Measurements from ENCODE around the gene KLK1. TPM values are rescaled to one million over a fixed set of nuclear protein-coding genes. Genes with fewer than 3 reads are reported as not detected.
"Not testable (repeated sequence)": the region's sequence is repeated elsewhere in the genome, so short reads cannot be mapped to it uniquely, and the experiment has no call there.

Gene KLK1
- total and polyA plus RNA-seq, 2 of the 13 experiments (the other 11 are each of a cell fraction or from before 2014, with no cell fraction given): not detected

DNA sequence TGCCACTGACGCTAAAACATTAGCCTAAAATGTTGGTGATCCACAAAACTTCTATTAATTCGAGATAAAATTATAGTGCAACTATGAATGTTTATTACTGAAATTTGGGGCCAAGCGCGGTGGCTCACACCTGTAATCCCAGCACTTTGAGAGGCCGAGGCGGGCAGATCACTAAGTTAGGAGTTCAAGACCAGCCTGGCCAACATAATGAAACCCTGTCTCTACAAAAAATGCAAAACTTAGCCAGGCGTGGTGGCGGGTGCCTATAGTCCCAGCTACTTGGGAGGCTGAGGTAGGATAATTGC is 39.8 kb downstream of the KLK1 start:
- H2AFZ ChIP-seq (ENCODE audit: low read length); H3K4me3 ChIP-seq (replicated peaks in 1 of 3; ENCODE audit: insufficient read depth in 1 of 3, low read depth in 2 of 3, low read length in 3 of 3); BruUV-seq (replicated peaks); ATAC-seq; H3K4me2 ChIP-seq (ENCODE audit: low read depth, low read length); FAIRE-seq; H3K4me1 ChIP-seq (ENCODE audit: insufficient read depth, low read length); H3K79me2 ChIP-seq (ENCODE audit: insufficient read depth, low read length); DNase-seq (ENCODE audit: low spot score); H3K9me3 ChIP-seq (ENCODE audit: low read length); H3K27ac ChIP-seq (ENCODE audit: extremely low read length, insufficient read depth, low read length); H4K20me1 ChIP-seq (ENCODE audit: insufficient read depth, low read length); POLR2A ChIA-PET; H3K9ac ChIP-seq (ENCODE audit: insufficient read depth, low read depth, low read length); H3K36me3 ChIP-seq (replicated peaks in 1 of 2; ENCODE audit: control insufficient read depth in 1 of 2, insufficient read depth in 2 of 2, low read length in 2 of 2): not testable (repeated sequence)
- intact Hi-C loops (cut with micrococcal nuclease; ENCODE audit: unreplicated experiment): loop anchor here (5.0 kb wide), 1 partner anchor 61 kb away; the partner anchor contains the start of gene CLEC11A
- CTCF ChIA-PET (ENCODE audit: low intra/inter-chr PET ratio, low total read pairs): interaction anchor here (1.2 to 1.9 kb wide), 7 partner anchors 59 to 519 kb away, joined by 3 to 14 read pairs (median 5); no protein-coding TSS in a partner anchor
- 45% methylated on average over 8 of the region's 8 CpGs for WGBS (ENCODE audit: low lambda C conversion rate)
- in situ Hi-C loops (cut with HindIII; ENCODE audit: extremely low pct_ligation_motif_present, low pct_unique_long_range_greater_than_20kb): loop anchor here (10.0 to 25.0 kb wide), 3 partner anchors 179 to 421 kb away; partner anchors contain the start of gene NAPSA
- peaks cover 0 to 18% of the 10 kb centered on the region in 2 experiments; a peak in 3 of 5 replicates for H3K27me3 ChIP-seq (ENCODE audit: control insufficient read depth in 1 of 2, insufficient read depth in 2 of 2, low read length in 2 of 2)

DNA sequence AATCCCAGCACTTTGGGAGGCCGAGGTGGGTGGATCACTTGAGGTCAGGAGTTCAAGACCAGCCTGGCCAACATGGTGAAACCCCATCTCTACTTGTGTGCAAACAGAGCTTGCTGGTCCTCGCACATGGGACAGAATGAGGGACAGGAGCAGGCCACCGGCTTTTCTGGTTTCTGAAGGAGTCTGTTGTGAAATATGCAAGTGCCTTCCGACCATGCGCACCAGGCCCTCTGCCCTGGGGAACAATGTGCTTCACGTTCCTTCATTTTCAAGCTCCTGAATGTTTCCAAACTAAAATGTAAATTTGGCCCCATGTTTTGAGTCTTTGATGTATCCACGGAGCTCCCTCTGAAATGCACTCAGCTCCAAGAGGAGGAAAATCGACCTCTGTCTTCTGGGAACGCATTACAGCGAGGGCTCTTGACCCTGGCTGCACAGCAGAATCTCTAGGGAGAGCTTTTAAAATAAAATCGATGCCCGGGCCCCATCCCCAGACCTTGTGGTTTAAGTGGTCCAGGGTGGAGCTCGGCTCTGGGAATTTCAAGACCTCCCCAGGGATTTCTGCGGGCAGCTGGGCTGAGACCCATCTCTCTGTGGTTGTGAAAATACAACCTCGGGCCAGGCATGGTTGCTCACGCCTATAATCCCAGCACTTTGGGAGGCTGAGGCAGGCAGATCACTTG is 42.7 kb downstream of the KLK1 start:
- FAIRE-seq (no peak), DNase-seq (ENCODE audit: low spot score) (no peak), ATAC-seq (no peak)
- H3K4me1 ChIP-seq (ENCODE audit: insufficient read depth, low read length): 0 out of 2 replicates have a peak, but pooled peaks cover 6% of the 10 kb centered on the region
- H3K9me3 ChIP-seq (ENCODE audit: low read length): no peaks in the 10 kb centered on the region
- no peaks in the 10 kb centered on the region for H3K79me2 ChIP-seq (ENCODE audit: insufficient read depth, low read length)
- no peak overlapping the region for H3K4me3 ChIP-seq (replicated peaks in 1 of 3; ENCODE audit: insufficient read depth in 1 of 3, low read depth in 2 of 3, low read length in 3 of 3)
- 18% methylated on average over 8 of the region's 16 CpGs for WGBS (ENCODE audit: low lambda C conversion rate)
- ChIA-PET POLR2A (interaction anchor here (0.6 kb wide), 1 partner anchor 508 kb away, joined by 3 read pairs; no protein-coding TSS in a partner anchor), CTCF (ENCODE audit: low intra/inter-chr PET ratio, low total read pairs) (no interaction called here)
- no peak overlapping the region for H3K9ac ChIP-seq (ENCODE audit: insufficient read depth, low read depth, low read length)
- intact Hi-C loops (cut with micrococcal nuclease; ENCODE audit: unreplicated experiment) (loop anchor here (5.0 kb wide), 1 partner anchor 59 kb away; the partner anchor contains the start of gene CLEC11A), in situ Hi-C loops (cut with HindIII; ENCODE audit: extremely low pct_ligation_motif_present, low pct_unique_long_range_greater_than_20kb) (loop anchor here (10.0 to 25.0 kb wide), 3 partner anchors 176 to 419 kb away; partner anchors contain the start of gene NAPSA)
- H2AFZ ChIP-seq (ENCODE audit: low read length): no peak overlapping the region
- no peak overlapping the region for H3K4me2 ChIP-seq (ENCODE audit: low read depth, low read length)
- no peaks in the 10 kb centered on the region for H4K20me1 ChIP-seq (ENCODE audit: insufficient read depth, low read length)
- no peak overlapping the region for H3K27ac ChIP-seq (ENCODE audit: extremely low read length, insufficient read depth, low read length)
- BruUV-seq (replicated peaks): no TSS peak
- H3K36me3 ChIP-seq (replicated peaks in 1 of 2; ENCODE audit: control insufficient read depth in 1 of 2, insufficient read depth in 2 of 2, low read length in 2 of 2): no peaks in the 10 kb centered on the region
- H3K27me3 ChIP-seq (ENCODE audit: control insufficient read depth in 1 of 2, insufficient read depth in 2 of 2, low read length in 2 of 2): peaks cover 0 to 31% of the 10 kb centered on the region in 2 experiments; a peak in 3 of 5 replicates
- TF ChIP-seq JARID2 (CRISPR knock-in tag; IDR thresholded peaks at IDR 0.05; ENCODE audit: insufficient replicate concordance): no peak
- TF ChIP-seq PHF20 (CRISPR knock-in tag; IDR thresholded peaks at IDR 0.05): no peak
- no peak for TF ChIP-seq ZNF780A (CRISPR knock-in tag; IDR thresholded peaks at IDR 0.05)
- no peak for TF ChIP-seq ZNF777 (CRISPR knock-in tag; IDR thresholded peaks at IDR 0.05)
- no peak for TF ChIP-seq ZNF205 (CRISPR knock-in tag; IDR thresholded peaks at IDR 0.05)
- no peak for TF ChIP-seq REL (CRISPR knock-in tag; conservative IDR thresholded peaks at IDR 0.05)
- no peak for TF ChIP-seq PRDM4 (CRISPR knock-in tag; IDR thresholded peaks at IDR 0.05; ENCODE audit: borderline replicate concordance)
- TF ChIP-seq ZNF788 (CRISPR knock-in tag; IDR thresholded peaks at IDR 0.05; ENCODE audit: borderline replicate concordance): no peak
- no peak for TF ChIP-seq ZBTB21 (CRISPR knock-in tag; IDR thresholded peaks at IDR 0.05)
- TF ChIP-seq SRSF1 (optimal IDR thresholded peaks at IDR 0.05; ENCODE audit: low read depth, low read length): no peak
- TF ChIP-seq, protein P1, sequence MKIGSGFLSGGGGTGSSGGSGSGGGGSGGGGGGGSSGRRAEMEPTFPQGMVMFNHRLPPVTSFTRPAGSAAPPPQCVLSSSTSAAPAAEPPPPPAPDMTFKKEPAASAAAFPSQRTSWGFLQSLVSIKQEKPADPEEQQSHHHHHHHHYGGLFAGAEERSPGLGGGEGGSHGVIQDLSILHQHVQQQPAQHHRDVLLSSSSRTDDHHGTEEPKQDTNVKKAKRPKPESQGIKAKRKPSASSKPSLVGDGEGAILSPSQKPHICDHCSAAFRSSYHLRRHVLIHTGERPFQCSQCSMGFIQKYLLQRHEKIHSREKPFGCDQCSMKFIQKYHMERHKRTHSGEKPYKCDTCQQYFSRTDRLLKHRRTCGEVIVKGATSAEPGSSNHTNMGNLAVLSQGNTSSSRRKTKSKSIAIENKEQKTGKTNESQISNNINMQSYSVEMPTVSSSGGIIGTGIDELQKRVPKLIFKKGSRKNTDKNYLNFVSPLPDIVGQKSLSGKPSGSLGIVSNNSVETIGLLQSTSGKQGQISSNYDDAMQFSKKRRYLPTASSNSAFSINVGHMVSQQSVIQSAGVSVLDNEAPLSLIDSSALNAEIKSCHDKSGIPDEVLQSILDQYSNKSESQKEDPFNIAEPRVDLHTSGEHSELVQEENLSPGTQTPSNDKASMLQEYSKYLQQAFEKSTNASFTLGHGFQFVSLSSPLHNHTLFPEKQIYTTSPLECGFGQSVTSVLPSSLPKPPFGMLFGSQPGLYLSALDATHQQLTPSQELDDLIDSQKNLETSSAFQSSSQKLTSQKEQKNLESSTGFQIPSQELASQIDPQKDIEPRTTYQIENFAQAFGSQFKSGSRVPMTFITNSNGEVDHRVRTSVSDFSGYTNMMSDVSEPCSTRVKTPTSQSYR (CRISPR knock-in tag; IDR thresholded peaks at IDR 0.05; ENCODE audit: borderline replicate concordance): no peak
- TF ChIP-seq DMAP1 (CRISPR knock-in tag; IDR thresholded peaks at IDR 0.05): no peak
- TF ChIP-seq SNAI1 (CRISPR knock-in tag; IDR thresholded peaks at IDR 0.05; ENCODE audit: borderline replicate concordance): no peak

Data from HepG2 (cell line).